ENCODE measurements around the gene RASA3.

GRCh38 chr13:113947311-113948033 is 185.0 kb downstream of the RASA3 start:
- TF ChIP-seq CTCF (IDR thresholded peaks at IDR 0.05) = peak; percentile 58 to 88 (median 70)
- TF ChIP-seq POLR2AphosphoS5 (IDR thresholded peaks at IDR 0.05) = peak in 1 of 3 donors; percentile 9

All from transverse colon (tissue), 4 donors.